ENCODE results near the gene HJV. TPM values are rescaled to one million over a fixed set of nuclear protein-coding genes. Genes with fewer than 3 reads are reported as not detected.

The HJV gene
- total and polyA plus RNA-seq, 7 donors, result not detected

GRCh38 chr1:145988773-145989172 is 32.8 kb downstream of the HJV start:
- peak; percentile 60 for DNase-seq
- intact Hi-C loops (cut with DNase I), result no loop called here
- no peak overlapping the region for H3K4me3 ChIP-seq
- H3K27ac ChIP-seq, result peak overlapping the region; percentile 54 to 94 (median 92)
- TF ChIP-seq EP300 (IDR thresholded peaks at IDR 0.05), result no peak
- no peak for TF ChIP-seq CTCF (IDR thresholded peaks at IDR 0.05)
- no peak for TF ChIP-seq POLR2A (IDR thresholded peaks at IDR 0.05)
- TF ChIP-seq POLR2AphosphoS5 (IDR thresholded peaks at IDR 0.05), result no peak
- WGBS, 2 donors, result 45% methylated on average over 5 of the region's 5 CpGs
- peaks cover 0 to 64% (median 49%) of the 10 kb centered on the region in 4 donors for H3K4me1 ChIP-seq
- H3K9me3 ChIP-seq, result no peaks in the 10 kb centered on the region
- H3K27me3 ChIP-seq, result no peaks in the 10 kb centered on the region
- H3K36me3 ChIP-seq, result peaks cover 15 to 17% (median 16%) of the 10 kb centered on the region in 4 donors

- Histone ChIP-seq H3K36me3 (peaks cover 6 to 8% (median 7%) of the 10 kb centered on the region in 4 donors), H3K27ac (peak overlapping the region; percentile 54 to 94 (median 92)), H3K4me1 (peaks cover 0 to 66% (median 57%) of the 10 kb centered on the region in 4 donors), H3K4me3 (no peak overlapping the region), H3K9me3 (no peaks in the 10 kb centered on the region), H3K27me3 (no peaks in the 10 kb centered on the region)
- DNase-seq, result no peak
- intact Hi-C loops (cut with DNase I), result no loop called here
- TF ChIP-seq POLR2AphosphoS5 (IDR thresholded peaks at IDR 0.05) (peak in 1 of 4 donors; percentile 37), EP300 (IDR thresholded peaks at IDR 0.05) (no peak)
- 96 to 100% methylated on average over 1 of the region's 1 CpG for WGBS, 2 donors
These were observed 33.6 kb downstream of the HJV start for GRCh38 chr1:145987926-145988325.

- H3K9me3 ChIP-seq, result no peaks in the 10 kb centered on the region
- intact Hi-C loops (cut with DNase I), result no loop called here
- H3K4me3 ChIP-seq, result no peak overlapping the region
- H3K36me3 ChIP-seq, result no peaks in the 10 kb centered on the region
- no peaks in the 10 kb centered on the region for H3K27me3 ChIP-seq
- H3K27ac ChIP-seq, result peak overlapping the region; percentile 92 to 96 (median 94)
- 95% methylated on average over 6 of the region's 6 CpGs for WGBS, 2 donors
- TF ChIP-seq CTCF (IDR thresholded peaks at IDR 0.05), result no peak
- no peak for TF ChIP-seq EP300 (IDR thresholded peaks at IDR 0.05)
- peaks cover 0 to 66% (median 62%) of the 10 kb centered on the region in 4 donors for H3K4me1 ChIP-seq
- DNase-seq, result peak; percentile 52
These were observed 35.0 kb downstream of the HJV start for GRCh38 chr1:145986551-145986950.

GRCh38 chr1:145985502-145986439 is 35.8 kb downstream of the HJV start:
- H3K27me3 ChIP-seq, result no peaks in the 10 kb centered on the region
- H3K4me1 ChIP-seq, result peaks cover 0 to 68% (median 64%) of the 10 kb centered on the region in 4 donors
- intact Hi-C loops (cut with DNase I), result no loop called here
- TF ChIP-seq POLR2A (IDR thresholded peaks at IDR 0.05), result no peak
- TF ChIP-seq POLR2AphosphoS5 (IDR thresholded peaks at IDR 0.05), result peak; percentile 18 to 54 (median 43)
- peak overlapping the region; percentile 92 to 96 (median 94) for H3K27ac ChIP-seq
- H3K9me3 ChIP-seq, result no peaks in the 10 kb centered on the region
- DNase-seq, result peak; percentile 87
- H3K36me3 ChIP-seq, result no peaks in the 10 kb centered on the region
- peak overlapping the region in 3 of 4 donors; percentile 11 to 22 (median 13) for H3K4me3 ChIP-seq
- 45 to 59% methylated on average over 15 of the region's 15 CpGs for WGBS, 2 donors

GRCh38 chr1:145985129-145985501 is 36.4 kb downstream of the HJV start:
- peak overlapping the region in 3 of 4 donors; percentile 11 to 22 (median 13) for H3K4me3 ChIP-seq
- WGBS, 2 donors, result 76 to 80% methylated on average over 2 of the region's 2 CpGs

More at GRCh38 chr1:145985129-145985501, 36.4 kb downstream of the HJV start:
- Histone ChIP-seq H3K9me3 (no peaks in the 10 kb centered on the region), H3K27ac (peak overlapping the region; percentile 92 to 96 (median 94)), H3K36me3 (no peaks in the 10 kb centered on the region), H3K27me3 (no peaks in the 10 kb centered on the region), H3K4me1 (peaks cover 0 to 72% (median 69%) of the 10 kb centered on the region in 4 donors)
- peak; percentile 72 for DNase-seq
- TF ChIP-seq CTCF (IDR thresholded peaks at IDR 0.05) (no peak), POLR2AphosphoS5 (IDR thresholded peaks at IDR 0.05) (peak in 1 of 4 donors; percentile 5)
- intact Hi-C loops (cut with DNase I), result no loop called here
